WI38 (cell line): ENCODE measurements around the gene PI16.

Experiments
- H3K4me3 ChIP-seq: 2 replicates; pipeline ENCODE4 v1.5.1; 2011; ENCODE audit warnings: low read depth, mild to moderate bottlenecking, control low read depth, low read length
- CTCF ChIP-seq: IDR thresholded peaks from 2 replicates; pipeline ENCODE4 v1.5.1; 2012; ENCODE audit warnings: low read depth, mild to moderate bottlenecking, control low read depth, low read length

Gene PI16

GRCh38 chr6:36920546-36920945 is 34.0 kb upstream of the PI16 start:
- no peak for TF ChIP-seq CTCF
- no peak overlapping the region for H3K4me3 ChIP-seq

GRCh38 chr6:36924131-36924530 is 30.4 kb upstream of the PI16 start:
- TF ChIP-seq CTCF, result no peak

GRCh38 chr6:36924778-36925374 is 29.7 kb upstream of the PI16 start:
- no peak for TF ChIP-seq CTCF
- H3K4me3 ChIP-seq, result no peak overlapping the region

More at GRCh38 chr6:36924131-36924530, 30.4 kb upstream of the PI16 start:
- H3K4me3 ChIP-seq, result no peak overlapping the region

GRCh38 chr6:36925809-36926208 is 28.7 kb upstream of the PI16 start:
- H3K4me3 ChIP-seq, result no peak overlapping the region
- no peak for TF ChIP-seq CTCF

- no peak for TF ChIP-seq CTCF
- H3K4me3 ChIP-seq, result no peak overlapping the region
Observed at GRCh38 chr6:36926708-36927513, 27.6 kb upstream of the PI16 start.

- no peak for TF ChIP-seq CTCF
- H3K4me3 ChIP-seq, result no peak overlapping the region
Observed at GRCh38 chr6:36927691-36928546, 26.6 kb upstream of the PI16 start.

GRCh38 chr6:36928547-36928918 is 26.0 kb upstream of the PI16 start:
- no peak for TF ChIP-seq CTCF
- H3K4me3 ChIP-seq, result no peak overlapping the region
